ENCODE data around the gene CCSER2.
A peak's percentile ranks its signal among the peaks of the same experiment; 100 is the strongest.
"Not testable (repeated sequence)": the region's sequence is repeated elsewhere in the genome, so short reads cannot be mapped to it uniquely, and the experiment has no call there.

CCSER2 gene

GRCh38 chr10:84344526-84344925, 16.1 kb downstream of the CCSER2 start:
- Histone ChIP-seq H2AFZ (ENCODE audit: low read depth, low read length) (no peak overlapping the region), H4K91ac (ENCODE audit: low read length) (no peak overlapping the region), H3K4me1 (ENCODE audit: control insufficient read depth, insufficient read depth, low read depth, low read length) (peaks cover 5% of the 10 kb centered on the region), H3K4ac (ENCODE audit: low read depth in 1 of 2, low read length in 2 of 2) (no peak overlapping the region), H3K79me1 (replicated peaks; ENCODE audit: low read length, poor library complexity, severe bottlenecking) (peaks cover 10% of the 10 kb centered on the region), H4K8ac (ENCODE audit: low read length) (no peak overlapping the region), H3K14ac (ENCODE audit: low read length in 2 of 2) (no peak overlapping the region), H3K9me3 (ENCODE audit: control insufficient read depth, low read length) (no peaks in the 10 kb centered on the region), H3K4me3 (ENCODE audit: insufficient read depth in 1 of 2, low read depth in 1 of 2, low read length in 2 of 2) (no peak overlapping the region), H3K4me2 (ENCODE audit: low read length, poor library complexity, severe bottlenecking) (no peak overlapping the region), H2AK5ac (ENCODE audit: low read length, severe bottlenecking) (no peak overlapping the region), H2BK5ac (ENCODE audit: low read depth, low read length, poor library complexity, severe bottlenecking) (no peak overlapping the region), H3K36me3 (ENCODE audit: control insufficient read depth in 1 of 2, insufficient read depth in 2 of 2, low read depth in 1 of 2, low read length in 2 of 2) (no peaks in the 10 kb centered on the region), H3K9ac (ENCODE audit: low read length) (no peak overlapping the region), H2BK15ac (ENCODE audit: low read depth, poor library complexity, severe bottlenecking) (no peak overlapping the region), H2BK12ac (ENCODE audit: low read length in 2 of 2) (no peak overlapping the region), H3K27me3 (ENCODE audit: control insufficient read depth in 1 of 2, insufficient read depth in 1 of 2, low read length in 2 of 2) (no peaks in the 10 kb centered on the region), H3K18ac (ENCODE audit: low read depth in 1 of 2, low read length in 2 of 2) (no peak overlapping the region), H3K23ac (ENCODE audit: low read length in 2 of 2) (no peak overlapping the region), H3K27ac (ENCODE audit: low read length, poor library complexity, severe bottlenecking) (no peak overlapping the region), H2BK120ac (ENCODE audit: low read depth, low read length) (no peak overlapping the region)
- WGBS = 94% methylated on average over 2 of the region's 4 CpGs
- no peak for DNase-seq

- not testable (repeated sequence) for H2BK12ac ChIP-seq (ENCODE audit: low read length in 2 of 2); H3K4me3 ChIP-seq (ENCODE audit: insufficient read depth in 1 of 2, low read depth in 1 of 2, low read length in 2 of 2); H3K27me3 ChIP-seq (ENCODE audit: control insufficient read depth in 1 of 2, insufficient read depth in 1 of 2, low read length in 2 of 2); H2BK15ac ChIP-seq (ENCODE audit: low read depth, poor library complexity, severe bottlenecking); H3K9me3 ChIP-seq (ENCODE audit: control insufficient read depth, low read length); H3K36me3 ChIP-seq (ENCODE audit: control insufficient read depth in 1 of 2, insufficient read depth in 2 of 2, low read depth in 1 of 2, low read length in 2 of 2); H3K14ac ChIP-seq (ENCODE audit: low read length in 2 of 2); H3K4me2 ChIP-seq (ENCODE audit: low read length, poor library complexity, severe bottlenecking); H3K4ac ChIP-seq (ENCODE audit: low read depth in 1 of 2, low read length in 2 of 2); H3K4me1 ChIP-seq (ENCODE audit: control insufficient read depth, insufficient read depth, low read depth, low read length); H3K27ac ChIP-seq (ENCODE audit: low read length, poor library complexity, severe bottlenecking); H4K8ac ChIP-seq (ENCODE audit: low read length); H2BK5ac ChIP-seq (ENCODE audit: low read depth, low read length, poor library complexity, severe bottlenecking); H3K23ac ChIP-seq (ENCODE audit: low read length in 2 of 2); H3K18ac ChIP-seq (ENCODE audit: low read depth in 1 of 2, low read length in 2 of 2); H3K9ac ChIP-seq (ENCODE audit: low read length); H4K91ac ChIP-seq (ENCODE audit: low read length); H2AK5ac ChIP-seq (ENCODE audit: low read length, severe bottlenecking); H2AFZ ChIP-seq (ENCODE audit: low read depth, low read length); DNase-seq; H2BK120ac ChIP-seq (ENCODE audit: low read depth, low read length)
- peaks cover 13% of the 10 kb centered on the region for H3K79me1 ChIP-seq (replicated peaks; ENCODE audit: low read length, poor library complexity, severe bottlenecking)
- 98% methylated on average over 31 of the region's 31 CpGs for WGBS
These were observed 19.2 kb downstream of the CCSER2 start for GRCh38 chr10:84347575-84348002.

GRCh38 chr10:84348447-84348846, 20.1 kb downstream of the CCSER2 start:
- H2AFZ ChIP-seq (ENCODE audit: low read depth, low read length) = no peak overlapping the region
- H3K14ac ChIP-seq (ENCODE audit: low read length in 2 of 2) = no peak overlapping the region
- peak overlapping the region; percentile 70 for H3K27ac ChIP-seq (ENCODE audit: low read length, poor library complexity, severe bottlenecking)
- H3K4ac ChIP-seq (ENCODE audit: low read depth in 1 of 2, low read length in 2 of 2) = no peak overlapping the region
- H2BK15ac ChIP-seq (ENCODE audit: low read depth, poor library complexity, severe bottlenecking) = no peak overlapping the region
- H2AK5ac ChIP-seq (ENCODE audit: low read length, severe bottlenecking) = no peak overlapping the region
- H4K8ac ChIP-seq (ENCODE audit: low read length) = no peak overlapping the region
- H3K4me3 ChIP-seq (ENCODE audit: insufficient read depth in 1 of 2, low read depth in 1 of 2, low read length in 2 of 2) = no peak overlapping the region
- H2BK12ac ChIP-seq (ENCODE audit: low read length in 2 of 2) = no peak overlapping the region
- no peak overlapping the region for H4K91ac ChIP-seq (ENCODE audit: low read length)
- DNase-seq = peak; percentile 33
- H3K9ac ChIP-seq (ENCODE audit: low read length) = peak overlapping the region; percentile 72
- H3K18ac ChIP-seq (ENCODE audit: low read depth in 1 of 2, low read length in 2 of 2) = no peak overlapping the region
- H3K79me1 ChIP-seq (replicated peaks; ENCODE audit: low read length, poor library complexity, severe bottlenecking) = peaks cover 10% of the 10 kb centered on the region
- no peak overlapping the region for H3K4me2 ChIP-seq (ENCODE audit: low read length, poor library complexity, severe bottlenecking)
- H3K27me3 ChIP-seq (ENCODE audit: control insufficient read depth in 1 of 2, insufficient read depth in 1 of 2, low read length in 2 of 2) = no peaks in the 10 kb centered on the region
- no peak overlapping the region for H3K23ac ChIP-seq (ENCODE audit: low read length in 2 of 2)
- no peak overlapping the region for H2BK5ac ChIP-seq (ENCODE audit: low read depth, low read length, poor library complexity, severe bottlenecking)
- WGBS = 34% methylated on average over 3 of the region's 4 CpGs
- no peaks in the 10 kb centered on the region for H3K9me3 ChIP-seq (ENCODE audit: control insufficient read depth, low read length)
- H3K4me1 ChIP-seq (ENCODE audit: control insufficient read depth, insufficient read depth, low read depth, low read length) = peaks cover 7% of the 10 kb centered on the region
- no peaks in the 10 kb centered on the region for H3K36me3 ChIP-seq (ENCODE audit: control insufficient read depth in 1 of 2, insufficient read depth in 2 of 2, low read depth in 1 of 2, low read length in 2 of 2)
- no peak overlapping the region for H2BK120ac ChIP-seq (ENCODE audit: low read depth, low read length)

GRCh38 chr10:84348860-84349259, 20.5 kb downstream of the CCSER2 start:
- peak overlapping the region in 1 of 2 experiments; percentile 50 for H3K4me3 ChIP-seq (ENCODE audit: insufficient read depth in 1 of 2, low read depth in 1 of 2, low read length in 2 of 2)
- no peaks in the 10 kb centered on the region for H3K9me3 ChIP-seq (ENCODE audit: control insufficient read depth, low read length)
- H3K14ac ChIP-seq (ENCODE audit: low read length in 2 of 2) = no peak overlapping the region
- no peaks in the 10 kb centered on the region for H3K27me3 ChIP-seq (ENCODE audit: control insufficient read depth in 1 of 2, insufficient read depth in 1 of 2, low read length in 2 of 2)
- H3K9ac ChIP-seq (ENCODE audit: low read length) = peak overlapping the region; percentile 72
- peak overlapping the region; percentile 45 for H3K27ac ChIP-seq (ENCODE audit: low read length, poor library complexity, severe bottlenecking)
- H2BK120ac ChIP-seq (ENCODE audit: low read depth, low read length) = no peak overlapping the region
- no peak overlapping the region for H2BK15ac ChIP-seq (ENCODE audit: low read depth, poor library complexity, severe bottlenecking)
- H2AFZ ChIP-seq (ENCODE audit: low read depth, low read length) = no peak overlapping the region
- H3K4me2 ChIP-seq (ENCODE audit: low read length, poor library complexity, severe bottlenecking) = no peak overlapping the region
- H4K8ac ChIP-seq (ENCODE audit: low read length) = no peak overlapping the region
- no peaks in the 10 kb centered on the region for H3K36me3 ChIP-seq (ENCODE audit: control insufficient read depth in 1 of 2, insufficient read depth in 2 of 2, low read depth in 1 of 2, low read length in 2 of 2)
- 60% methylated on average over 1 of the region's 2 CpGs for WGBS
- H2BK12ac ChIP-seq (ENCODE audit: low read length in 2 of 2) = no peak overlapping the region
- peaks cover 11% of the 10 kb centered on the region for H3K79me1 ChIP-seq (replicated peaks; ENCODE audit: low read length, poor library complexity, severe bottlenecking)
- H3K4me1 ChIP-seq (ENCODE audit: control insufficient read depth, insufficient read depth, low read depth, low read length) = peaks cover 7% of the 10 kb centered on the region
- DNase-seq = peak; percentile 28
- no peak overlapping the region for H2BK5ac ChIP-seq (ENCODE audit: low read depth, low read length, poor library complexity, severe bottlenecking)
- H4K91ac ChIP-seq (ENCODE audit: low read length) = no peak overlapping the region
- no peak overlapping the region for H3K23ac ChIP-seq (ENCODE audit: low read length in 2 of 2)
- no peak overlapping the region for H3K18ac ChIP-seq (ENCODE audit: low read depth in 1 of 2, low read length in 2 of 2)
- H2AK5ac ChIP-seq (ENCODE audit: low read length, severe bottlenecking) = no peak overlapping the region
- no peak overlapping the region for H3K4ac ChIP-seq (ENCODE audit: low read depth in 1 of 2, low read length in 2 of 2)
